ENCODE data around the gene DCBLD1.

The DCBLD1 gene

DNA sequence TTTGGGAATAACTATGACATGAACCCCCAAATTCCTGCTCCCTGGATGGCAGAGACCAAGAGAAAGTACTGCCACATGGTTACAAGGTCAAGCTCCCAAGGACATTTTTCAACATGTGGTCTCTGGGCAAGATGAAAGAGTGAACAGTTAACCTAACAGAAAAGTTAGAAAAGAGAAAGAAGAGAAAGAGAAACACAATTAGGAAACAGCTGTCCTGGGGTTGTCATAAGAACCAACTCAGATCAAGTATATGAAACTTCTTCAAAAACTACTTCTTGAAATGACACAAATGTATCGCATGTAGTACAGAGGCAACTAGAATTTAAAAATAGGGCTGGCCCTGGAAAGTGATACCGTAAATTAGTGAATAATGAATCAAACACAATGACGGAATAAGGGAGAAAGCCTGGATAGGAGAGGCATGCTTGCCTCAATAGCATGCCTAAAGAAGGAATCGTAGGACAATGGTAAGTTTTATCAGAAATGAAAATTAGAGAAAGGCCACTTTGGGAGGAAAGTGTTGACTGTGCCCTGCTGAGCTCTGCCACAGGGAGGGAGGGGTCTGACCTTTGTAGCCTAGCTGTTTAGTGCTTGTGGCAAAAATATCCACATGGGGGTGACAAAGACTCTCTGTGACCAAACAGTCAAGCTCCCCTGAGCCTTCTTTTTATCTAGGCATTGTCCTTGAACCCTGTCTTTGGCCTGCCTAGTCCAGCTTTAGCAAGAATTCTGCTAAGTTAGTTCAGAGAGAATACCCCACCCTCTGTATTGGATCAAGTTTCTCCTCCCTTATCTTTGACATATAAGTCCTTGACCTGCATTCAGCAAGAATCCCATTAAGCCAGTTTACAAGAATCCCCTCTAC is 4.3 kb upstream of the DCBLD1 start:
- H3K9me3 ChIP-seq (ENCODE audit: control insufficient read depth, low read depth, low read length): no peaks in the 10 kb centered on the region
- H3K27ac ChIP-seq (ENCODE audit: low read length): no peak overlapping the region
- no peaks in the 10 kb centered on the region for H3K36me3 ChIP-seq (ENCODE audit: control insufficient read depth, low read depth, low read length)
- H3K4me1 ChIP-seq (ENCODE audit: control insufficient read depth, low read depth, low read length): peaks cover 5% of the 10 kb centered on the region
- H3K4me3 ChIP-seq (ENCODE audit: low read length): no peak overlapping the region
- H3K9ac ChIP-seq (ENCODE audit: low read length): no peak overlapping the region
- peaks cover 26% of the 10 kb centered on the region for H3K27me3 ChIP-seq (ENCODE audit: control insufficient read depth, insufficient read depth, low read length)

DNA sequence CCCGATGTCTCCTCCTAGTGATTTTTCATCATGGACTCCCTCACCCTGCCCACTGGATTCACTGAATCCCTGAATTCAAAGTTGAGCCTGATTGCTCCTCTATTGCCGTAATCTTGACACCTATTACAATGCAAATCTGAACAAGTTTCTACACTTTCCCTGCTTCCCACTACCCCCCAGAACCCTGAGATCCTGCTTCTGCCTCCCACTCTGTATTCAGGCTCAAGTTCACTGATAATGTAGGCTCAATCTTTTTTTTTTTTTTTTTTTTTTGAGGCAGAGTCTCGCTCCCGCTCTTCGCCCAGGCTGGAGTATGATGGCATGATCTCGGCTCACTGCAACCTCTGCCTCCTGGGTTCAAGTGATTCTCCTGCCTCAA is 3.6 kb upstream of the DCBLD1 start:
- Histone ChIP-seq H3K4me3 (ENCODE audit: low read length) (no peak overlapping the region), H3K36me3 (ENCODE audit: control insufficient read depth, low read depth, low read length) (no peaks in the 10 kb centered on the region), H3K4me1 (ENCODE audit: control insufficient read depth, low read depth, low read length) (peaks cover 5% of the 10 kb centered on the region), H3K9me3 (ENCODE audit: control insufficient read depth, low read depth, low read length) (no peaks in the 10 kb centered on the region), H3K9ac (ENCODE audit: low read length) (no peak overlapping the region), H3K27me3 (ENCODE audit: control insufficient read depth, insufficient read depth, low read length) (peaks cover 32% of the 10 kb centered on the region), H3K27ac (ENCODE audit: low read length) (no peak overlapping the region)

- Histone ChIP-seq H3K27ac (ENCODE audit: low read length) (no peak overlapping the region), H3K36me3 (ENCODE audit: control insufficient read depth, low read depth, low read length) (no peaks in the 10 kb centered on the region), H3K9me3 (ENCODE audit: control insufficient read depth, low read depth, low read length) (no peaks in the 10 kb centered on the region), H3K27me3 (ENCODE audit: control insufficient read depth, insufficient read depth, low read length) (peaks cover 41% of the 10 kb centered on the region), H3K4me3 (ENCODE audit: low read length) (no peak overlapping the region), H3K9ac (ENCODE audit: low read length) (no peak overlapping the region), H3K4me1 (ENCODE audit: control insufficient read depth, low read depth, low read length) (peaks cover 12% of the 10 kb centered on the region)
Observed at GRCh38 chr6:117480651-117481050, 1.8 kb upstream of the DCBLD1 start.

DNA sequence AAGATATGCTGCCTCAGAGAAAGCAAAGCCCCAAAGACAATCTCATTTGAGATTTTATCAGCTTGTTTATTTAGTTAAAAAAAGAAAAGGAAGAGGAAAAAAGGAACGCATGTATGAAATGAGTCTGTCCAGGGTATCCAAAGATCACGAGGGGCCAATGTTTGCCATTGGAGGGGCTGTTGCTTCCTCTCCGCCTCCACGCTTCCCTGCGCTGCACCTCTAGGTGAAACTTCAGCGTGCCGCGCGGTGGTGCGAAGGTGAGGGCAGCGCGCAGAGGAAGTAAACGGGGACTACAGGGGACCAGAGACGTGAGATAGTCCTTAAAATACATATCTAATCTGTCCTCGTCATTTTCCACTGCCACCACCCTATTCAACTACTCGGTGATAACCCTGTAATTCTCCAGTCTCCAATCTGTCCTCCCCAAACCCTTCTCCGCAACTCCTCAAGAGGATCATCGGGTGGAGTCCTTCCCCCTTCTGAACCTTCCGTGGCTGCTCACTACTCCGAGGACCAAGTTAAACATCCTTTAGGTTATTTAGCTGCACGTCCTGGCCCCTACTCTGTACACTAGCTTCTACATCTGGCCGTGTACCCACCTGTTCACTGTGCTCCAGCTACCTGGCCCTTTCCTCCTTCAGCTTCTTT is 1.1 kb upstream of the DCBLD1 start:
- peaks cover 41% of the 10 kb centered on the region for H3K27me3 ChIP-seq (ENCODE audit: control insufficient read depth, insufficient read depth, low read length)
- no peaks in the 10 kb centered on the region for H3K9me3 ChIP-seq (ENCODE audit: control insufficient read depth, low read depth, low read length)
- no peaks in the 10 kb centered on the region for H3K36me3 ChIP-seq (ENCODE audit: control insufficient read depth, low read depth, low read length)
- H3K4me1 ChIP-seq (ENCODE audit: control insufficient read depth, low read depth, low read length): peaks cover 12% of the 10 kb centered on the region
- no peak overlapping the region for H3K27ac ChIP-seq (ENCODE audit: low read length)
- peak overlapping the region; percentile 72 for H3K4me3 ChIP-seq (ENCODE audit: low read length)
- no peak overlapping the region for H3K9ac ChIP-seq (ENCODE audit: low read length)

DNA sequence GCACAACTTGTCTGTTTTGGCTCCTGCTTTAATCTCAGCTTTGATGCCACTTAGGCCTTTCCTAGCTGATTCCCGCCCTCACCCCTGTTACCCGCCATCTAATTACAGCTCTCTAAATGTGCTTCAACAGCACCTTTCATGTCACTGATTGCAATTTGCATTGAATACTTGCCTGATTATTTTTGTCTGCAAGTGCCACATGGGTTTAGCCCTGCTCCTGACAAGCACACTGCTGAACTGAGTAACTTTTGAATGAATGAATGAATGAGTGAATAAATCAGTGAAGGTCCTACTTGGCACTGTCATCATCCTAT is 591 bp upstream of the DCBLD1 start:
- Histone ChIP-seq H3K4me3 (ENCODE audit: low read length) (peak overlapping the region; percentile 72), H3K27me3 (ENCODE audit: control insufficient read depth, insufficient read depth, low read length) (peaks cover 41% of the 10 kb centered on the region), H3K9ac (ENCODE audit: low read length) (no peak overlapping the region), H3K4me1 (ENCODE audit: control insufficient read depth, low read depth, low read length) (peaks cover 12% of the 10 kb centered on the region), H3K9me3 (ENCODE audit: control insufficient read depth, low read depth, low read length) (no peaks in the 10 kb centered on the region), H3K27ac (ENCODE audit: low read length) (no peak overlapping the region), H3K36me3 (ENCODE audit: control insufficient read depth, low read depth, low read length) (no peaks in the 10 kb centered on the region)

DNA sequence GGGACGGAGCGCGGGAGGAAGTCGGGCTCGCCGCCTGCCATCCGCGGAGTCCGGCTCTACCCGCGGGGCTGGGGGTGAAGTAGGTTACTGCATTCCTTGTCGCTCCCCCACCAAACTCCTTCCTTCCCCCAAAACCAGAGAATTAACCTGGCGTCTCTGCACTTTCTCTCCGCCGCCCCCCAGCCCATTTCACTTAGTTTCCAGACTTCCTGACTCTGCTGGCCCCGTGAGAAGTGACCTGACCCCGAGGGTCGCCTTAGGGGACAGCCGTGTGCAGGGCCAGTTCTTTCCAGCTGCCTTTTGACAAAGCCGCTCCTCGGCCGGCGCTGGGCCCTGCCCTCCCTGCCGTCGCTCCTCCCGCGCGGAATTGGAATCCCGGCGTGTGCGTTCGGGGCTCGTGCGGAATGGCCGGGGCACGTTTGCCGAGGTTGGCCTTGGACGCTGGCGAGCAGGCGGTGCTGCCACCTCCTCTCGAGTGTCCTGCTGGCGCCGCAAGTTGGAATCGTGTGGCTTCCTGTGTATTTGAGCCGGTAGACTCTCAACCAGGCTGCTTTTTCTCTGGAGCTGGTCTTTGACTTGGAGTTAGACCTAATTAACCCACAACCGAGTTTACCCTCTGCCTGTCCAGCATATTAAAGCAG is 650 bp downstream of the DCBLD1 start:
- Histone ChIP-seq H3K9ac (ENCODE audit: low read length) (peak overlapping the region; percentile 63), H3K4me3 (ENCODE audit: low read length) (peak overlapping the region; percentile 72), H3K27ac (ENCODE audit: low read length) (no peak overlapping the region), H3K36me3 (ENCODE audit: control insufficient read depth, low read depth, low read length) (no peaks in the 10 kb centered on the region), H3K9me3 (ENCODE audit: control insufficient read depth, low read depth, low read length) (no peaks in the 10 kb centered on the region), H3K27me3 (ENCODE audit: control insufficient read depth, insufficient read depth, low read length) (peaks cover 41% of the 10 kb centered on the region), H3K4me1 (ENCODE audit: control insufficient read depth, low read depth, low read length) (peaks cover 12% of the 10 kb centered on the region)

DNA sequence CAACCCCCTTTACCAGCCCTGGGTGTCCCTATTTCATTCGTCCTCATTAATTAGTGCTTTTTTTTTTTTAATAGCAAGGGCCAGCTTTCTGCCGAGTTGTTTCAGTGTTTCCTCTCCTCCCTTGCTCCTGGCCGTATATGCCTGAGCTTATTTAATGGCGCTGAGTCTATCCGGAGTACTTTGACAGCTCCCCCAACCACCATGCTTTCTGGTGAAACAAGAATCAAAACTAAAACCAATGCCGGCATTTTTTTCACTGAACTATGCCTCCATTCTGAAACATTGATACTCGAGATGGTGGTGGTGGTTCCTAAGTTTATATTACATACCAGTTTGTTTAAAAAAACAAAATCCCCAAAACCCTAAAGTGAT is 1.2 kb downstream of the DCBLD1 start:
- H3K36me3 ChIP-seq (ENCODE audit: control insufficient read depth, low read depth, low read length): no peaks in the 10 kb centered on the region
- H3K27ac ChIP-seq (ENCODE audit: low read length): no peak overlapping the region
- no peaks in the 10 kb centered on the region for H3K9me3 ChIP-seq (ENCODE audit: control insufficient read depth, low read depth, low read length)
- peaks cover 41% of the 10 kb centered on the region for H3K27me3 ChIP-seq (ENCODE audit: control insufficient read depth, insufficient read depth, low read length)
- peak overlapping the region; percentile 63 for H3K9ac ChIP-seq (ENCODE audit: low read length)
- peak overlapping the region; percentile 72 for H3K4me3 ChIP-seq (ENCODE audit: low read length)
- H3K4me1 ChIP-seq (ENCODE audit: control insufficient read depth, low read depth, low read length): peaks cover 12% of the 10 kb centered on the region

- Histone ChIP-seq H3K4me1 (ENCODE audit: control insufficient read depth, low read depth, low read length) (peaks cover 12% of the 10 kb centered on the region), H3K36me3 (ENCODE audit: control insufficient read depth, low read depth, low read length) (no peaks in the 10 kb centered on the region), H3K9me3 (ENCODE audit: control insufficient read depth, low read depth, low read length) (no peaks in the 10 kb centered on the region), H3K27me3 (ENCODE audit: control insufficient read depth, insufficient read depth, low read length) (peaks cover 41% of the 10 kb centered on the region), H3K9ac (ENCODE audit: low read length) (no peak overlapping the region), H3K4me3 (ENCODE audit: low read length) (peak overlapping the region; percentile 72), H3K27ac (ENCODE audit: low read length) (no peak overlapping the region)
Observed at GRCh38 chr6:117484052-117484646, 1.7 kb downstream of the DCBLD1 start.

DNA sequence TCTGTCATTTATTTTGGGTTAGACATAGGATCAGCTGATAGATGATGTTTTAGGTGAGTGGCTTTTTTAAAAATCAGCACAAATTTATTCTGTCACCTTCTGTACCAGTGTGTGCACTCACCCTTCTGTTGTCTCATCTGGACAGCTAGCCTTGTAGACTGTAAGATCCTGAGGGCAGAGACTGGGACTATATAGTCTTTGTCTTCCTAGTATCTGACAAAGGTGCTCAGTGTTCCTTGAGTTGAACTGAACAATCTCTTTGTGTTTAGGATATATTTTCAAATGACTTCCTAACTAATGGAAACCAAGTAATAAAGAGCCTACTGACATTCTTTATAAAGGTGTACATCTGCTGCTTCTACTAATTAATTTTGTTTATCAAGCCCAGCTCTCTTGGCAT is 3.0 kb downstream of the DCBLD1 start:
- Histone ChIP-seq H3K4me1 (ENCODE audit: control insufficient read depth, low read depth, low read length) (peaks cover 12% of the 10 kb centered on the region), H3K27me3 (ENCODE audit: control insufficient read depth, insufficient read depth, low read length) (peaks cover 36% of the 10 kb centered on the region), H3K9me3 (ENCODE audit: control insufficient read depth, low read depth, low read length) (no peaks in the 10 kb centered on the region), H3K4me3 (ENCODE audit: low read length) (no peak overlapping the region), H3K36me3 (ENCODE audit: control insufficient read depth, low read depth, low read length) (no peaks in the 10 kb centered on the region), H3K27ac (ENCODE audit: low read length) (no peak overlapping the region), H3K9ac (ENCODE audit: low read length) (no peak overlapping the region)

GRCh38 chr6:117487821-117488220 is 5.3 kb downstream of the DCBLD1 start:
- H3K27me3 ChIP-seq (ENCODE audit: control insufficient read depth, insufficient read depth, low read length): peaks cover 17% of the 10 kb centered on the region
- H3K4me3 ChIP-seq (ENCODE audit: low read length): no peak overlapping the region
- no peak overlapping the region for H3K9ac ChIP-seq (ENCODE audit: low read length)
- peaks cover 7% of the 10 kb centered on the region for H3K4me1 ChIP-seq (ENCODE audit: control insufficient read depth, low read depth, low read length)
- H3K9me3 ChIP-seq (ENCODE audit: control insufficient read depth, low read depth, low read length): no peaks in the 10 kb centered on the region
- H3K36me3 ChIP-seq (ENCODE audit: control insufficient read depth, low read depth, low read length): no peaks in the 10 kb centered on the region
- H3K27ac ChIP-seq (ENCODE audit: low read length): no peak overlapping the region

- Histone ChIP-seq H3K27me3 (ENCODE audit: control insufficient read depth, insufficient read depth, low read length) (peaks cover 6% of the 10 kb centered on the region), H3K36me3 (ENCODE audit: control insufficient read depth, low read depth, low read length) (no peaks in the 10 kb centered on the region), H3K4me1 (ENCODE audit: control insufficient read depth, low read depth, low read length) (peaks cover 7% of the 10 kb centered on the region), H3K9ac (ENCODE audit: low read length) (no peak overlapping the region), H3K27ac (ENCODE audit: low read length) (no peak overlapping the region), H3K4me3 (ENCODE audit: low read length) (no peak overlapping the region), H3K9me3 (ENCODE audit: control insufficient read depth, low read depth, low read length) (no peaks in the 10 kb centered on the region)
Observed at GRCh38 chr6:117489003-117489402, 6.5 kb downstream of the DCBLD1 start.
